PC-9 (cell line): Measurements from ENCODE around the gene PTPRCAP.

Experiments
- CTCF ChIP-seq: fragments of 200-600 bp; sonication (generic); conservative IDR thresholded peaks from 2 replicates; pipeline ENCODE4 v1.6.1; 2017; ENCODE audit warnings: mixed run types, antibody characterized with exemption, mild to moderate bottlenecking, moderate library complexity
- EZH2 ChIP-seq: fragments of 200-600 bp; sonication (generic); IDR thresholded peaks from 2 replicates; pipeline ENCODE4 v1.8.0; 2017; ENCODE audit warnings: antibody characterized with exemption, low read depth

GRCh38 chr11:67440229-67441097 lies 3.0 kb upstream of the PTPRCAP start:
- TF ChIP-seq CTCF (no peak), EZH2 (no peak)
